ENCODE data around the gene PANK2.

GRCh38 chr20:3966571-3966970 lies 77.4 kb downstream of the PANK2 start:
- TF ChIP-seq CTCF (IDR thresholded peaks at IDR 0.05) (no peak), ZFX (IDR thresholded peaks at IDR 0.05; ENCODE audit: borderline replicate concordance) (no peak)

Data from 22Rv1 (cell line).